ENCODE measurements around the gene POLN.
"Not testable (repeated sequence)": the region's sequence is repeated elsewhere in the genome, so short reads cannot be mapped to it uniquely, and the experiment has no call there.

The POLN gene

DNA sequence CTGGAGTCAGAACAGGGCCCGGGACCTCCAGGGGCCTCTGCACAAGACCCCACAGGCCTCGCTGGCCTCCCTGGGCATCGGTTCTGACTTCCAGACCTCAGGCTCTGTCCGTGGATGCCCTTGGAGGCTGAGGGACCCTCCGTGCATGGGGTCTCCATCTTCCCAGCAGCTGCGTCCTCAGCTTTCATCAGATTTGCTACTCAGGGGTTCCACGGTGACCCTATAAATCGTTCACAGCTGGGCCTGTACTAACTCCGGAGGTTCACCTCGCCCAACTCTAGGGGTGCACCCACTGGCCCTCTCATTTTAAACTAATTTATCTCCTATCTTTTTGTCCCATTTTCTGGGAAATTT is 33.1 kb upstream of the POLN start:
- not testable (repeated sequence) for FAIRE-seq

DNA sequence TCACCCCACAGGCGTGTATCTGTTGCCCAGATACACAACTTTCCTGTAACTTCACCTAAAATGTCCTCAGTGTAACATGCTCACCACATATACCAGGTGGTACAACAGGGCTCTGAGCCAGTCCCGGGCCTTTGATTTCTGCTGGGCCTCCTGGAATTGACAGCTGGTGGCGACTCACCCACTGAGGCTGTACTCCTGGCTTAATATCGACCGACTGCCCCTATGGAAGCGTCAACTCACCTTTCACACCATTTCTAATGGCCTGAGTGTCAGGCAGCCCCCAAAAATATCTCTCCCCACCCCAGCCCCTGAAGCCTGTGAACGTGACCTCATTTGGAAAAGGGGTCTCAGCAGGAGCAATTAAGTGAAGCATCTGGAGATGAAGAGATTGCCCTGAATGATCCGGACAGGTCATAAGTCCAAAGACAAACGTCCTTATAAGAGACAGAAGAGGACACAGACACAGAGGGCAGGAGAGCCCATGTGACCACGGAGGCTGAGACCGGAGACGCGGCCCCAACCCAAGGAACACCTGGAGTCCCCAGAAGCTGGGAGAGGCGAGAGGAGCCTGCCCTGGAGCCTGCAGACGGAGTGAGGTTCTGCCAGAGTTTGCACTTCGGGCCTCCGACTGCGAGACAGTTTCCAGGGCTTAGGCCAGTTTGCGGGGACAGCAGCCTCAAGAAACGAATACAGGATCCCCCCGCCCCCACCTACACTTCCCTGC is 32.6 kb upstream of the POLN start:
- no peak for FAIRE-seq

DNA sequence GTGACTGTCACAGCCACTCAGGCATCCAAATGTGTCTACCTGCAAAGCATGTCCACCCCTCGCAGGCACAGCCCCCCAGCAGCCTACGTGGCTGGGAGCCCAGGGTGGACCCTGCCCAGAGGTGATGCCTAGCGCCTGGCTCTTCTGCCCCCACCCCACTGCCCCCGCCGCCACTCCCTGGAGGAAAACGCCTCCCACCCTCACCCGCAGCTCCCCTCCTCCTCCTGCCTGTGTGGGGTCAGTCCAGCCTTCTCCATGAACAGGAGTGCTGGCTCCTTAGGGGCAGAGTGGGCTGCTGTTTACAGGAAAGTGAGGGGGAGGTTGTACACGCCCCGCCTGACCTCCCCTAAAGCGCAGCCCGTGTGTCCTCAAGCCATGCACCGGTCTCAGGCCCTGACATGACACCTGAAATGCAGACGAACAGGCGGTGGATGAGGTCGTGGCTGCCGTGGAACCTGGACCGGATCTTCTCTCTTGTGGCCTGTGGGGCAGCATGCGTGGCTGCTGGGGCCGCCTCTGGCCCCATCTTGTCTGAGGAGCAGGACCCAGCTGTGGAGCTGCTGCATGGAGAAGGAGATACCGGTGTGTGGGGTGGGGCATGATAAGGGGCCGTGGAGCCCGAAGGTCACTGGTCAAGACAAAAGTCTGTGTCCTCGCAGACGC is 31.9 kb upstream of the POLN start:
- FAIRE-seq: no peak

DNA sequence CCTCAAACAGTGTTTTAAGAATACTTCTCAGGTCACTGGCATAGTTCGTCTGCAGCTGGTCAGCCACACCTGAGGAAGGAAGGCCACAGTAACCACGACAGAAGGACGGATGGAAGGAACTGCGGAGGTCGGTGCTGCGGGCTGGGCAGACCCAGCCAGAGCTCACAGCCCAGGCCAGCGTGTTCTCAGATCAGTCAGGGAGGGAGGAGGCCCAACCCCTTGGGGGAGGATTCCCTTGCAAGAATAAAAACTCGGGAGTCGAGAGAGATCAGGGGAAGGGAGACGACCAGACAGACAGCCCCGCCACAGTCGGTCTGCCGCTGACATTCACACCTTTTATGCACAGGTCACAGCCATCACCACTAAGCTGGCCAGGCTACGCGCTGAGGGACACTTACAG is 31.3 kb upstream of the POLN start:
- no peak for FAIRE-seq

DNA sequence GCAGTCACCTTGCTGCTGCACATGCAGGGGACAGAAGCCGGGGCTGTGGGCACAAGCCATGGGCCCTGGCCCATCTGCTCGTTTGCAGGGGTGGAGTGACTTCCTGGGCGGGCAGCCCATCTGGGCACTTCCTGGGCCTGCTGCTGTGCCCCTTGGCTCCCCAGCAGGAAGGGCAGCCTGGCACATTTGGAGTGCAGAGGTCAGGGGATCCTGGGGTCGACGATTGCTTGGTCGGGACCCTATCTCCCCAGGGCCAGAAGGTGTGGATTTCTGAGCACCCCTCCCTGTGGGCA is 30.9 kb upstream of the POLN start:
- no peak for FAIRE-seq

DNA sequence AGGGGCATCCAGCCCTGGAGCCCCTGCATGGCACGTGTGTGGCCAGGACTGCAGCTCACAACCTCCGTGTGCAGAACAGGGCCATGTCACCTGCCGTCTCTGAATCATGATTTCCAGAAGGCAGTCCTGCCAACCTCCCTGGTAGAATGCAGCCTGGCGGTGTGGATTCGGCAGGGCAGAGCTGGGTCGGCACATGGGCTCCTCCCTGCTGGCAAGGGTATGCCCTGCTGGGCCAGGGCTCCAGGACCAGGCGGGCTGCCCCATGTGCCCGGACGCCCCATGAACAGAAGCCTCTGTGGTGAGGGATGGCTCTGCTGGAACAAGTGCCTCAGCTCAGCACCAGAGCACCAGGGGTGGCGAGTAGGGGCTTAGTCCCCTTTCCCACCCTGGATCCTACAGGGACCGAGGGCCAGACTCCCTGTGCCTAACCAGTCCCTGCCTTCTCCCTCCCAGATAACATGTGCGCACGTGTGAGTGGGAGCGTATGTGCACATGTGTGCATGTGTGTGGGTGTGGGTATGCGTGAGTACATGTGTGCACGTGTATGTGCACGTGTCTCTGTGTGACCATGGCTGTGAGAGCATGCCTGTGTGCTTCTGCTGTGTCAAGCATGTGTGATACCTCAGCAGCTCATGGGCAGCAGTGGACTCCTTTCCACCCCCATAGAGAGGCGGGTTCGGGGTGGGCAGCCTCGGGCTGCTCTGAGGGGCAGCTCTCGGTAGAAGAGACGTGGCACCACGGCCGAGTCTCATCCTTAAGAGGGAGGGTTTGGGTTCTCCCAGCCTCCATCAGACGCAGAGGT is 30.3 kb upstream of the POLN start:
- no peak for FAIRE-seq

DNA sequence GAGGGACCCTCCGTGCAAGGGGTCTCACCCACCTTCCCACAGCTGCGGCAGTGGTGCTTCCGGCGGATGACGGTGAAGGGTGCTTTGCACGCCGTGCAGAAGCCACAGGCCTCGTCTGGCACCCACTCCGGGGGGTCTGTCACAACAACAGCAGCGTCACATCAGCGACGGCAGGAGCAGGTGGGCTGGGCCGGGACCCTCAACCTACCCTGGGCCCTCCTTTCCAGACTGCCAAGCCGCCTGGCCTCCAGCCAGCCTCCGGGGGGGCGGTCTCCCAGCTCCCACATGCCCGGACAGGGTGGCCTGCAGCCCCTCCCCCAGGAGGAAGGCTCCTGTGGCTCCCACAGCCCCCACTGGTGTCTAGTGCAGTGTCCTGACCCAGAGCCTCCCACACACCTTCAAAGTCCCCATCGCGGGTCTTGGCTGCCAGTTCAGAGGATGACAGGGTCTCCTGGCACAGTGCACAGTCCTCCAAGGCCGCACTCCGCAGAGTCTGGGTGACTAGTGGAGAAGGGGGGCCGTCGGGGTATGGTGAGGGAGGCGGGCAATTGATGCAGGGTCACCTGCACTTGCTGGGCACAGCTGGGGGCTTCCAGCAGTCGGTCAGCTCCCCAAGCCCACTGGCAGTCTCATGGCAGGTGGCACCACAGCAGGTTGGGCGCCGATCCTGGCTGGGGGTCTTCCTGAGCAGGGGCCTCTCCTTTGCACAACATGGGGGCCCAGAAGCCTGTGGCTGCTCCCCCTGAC is 29.5 kb upstream of the POLN start:
- no peak for FAIRE-seq

DNA sequence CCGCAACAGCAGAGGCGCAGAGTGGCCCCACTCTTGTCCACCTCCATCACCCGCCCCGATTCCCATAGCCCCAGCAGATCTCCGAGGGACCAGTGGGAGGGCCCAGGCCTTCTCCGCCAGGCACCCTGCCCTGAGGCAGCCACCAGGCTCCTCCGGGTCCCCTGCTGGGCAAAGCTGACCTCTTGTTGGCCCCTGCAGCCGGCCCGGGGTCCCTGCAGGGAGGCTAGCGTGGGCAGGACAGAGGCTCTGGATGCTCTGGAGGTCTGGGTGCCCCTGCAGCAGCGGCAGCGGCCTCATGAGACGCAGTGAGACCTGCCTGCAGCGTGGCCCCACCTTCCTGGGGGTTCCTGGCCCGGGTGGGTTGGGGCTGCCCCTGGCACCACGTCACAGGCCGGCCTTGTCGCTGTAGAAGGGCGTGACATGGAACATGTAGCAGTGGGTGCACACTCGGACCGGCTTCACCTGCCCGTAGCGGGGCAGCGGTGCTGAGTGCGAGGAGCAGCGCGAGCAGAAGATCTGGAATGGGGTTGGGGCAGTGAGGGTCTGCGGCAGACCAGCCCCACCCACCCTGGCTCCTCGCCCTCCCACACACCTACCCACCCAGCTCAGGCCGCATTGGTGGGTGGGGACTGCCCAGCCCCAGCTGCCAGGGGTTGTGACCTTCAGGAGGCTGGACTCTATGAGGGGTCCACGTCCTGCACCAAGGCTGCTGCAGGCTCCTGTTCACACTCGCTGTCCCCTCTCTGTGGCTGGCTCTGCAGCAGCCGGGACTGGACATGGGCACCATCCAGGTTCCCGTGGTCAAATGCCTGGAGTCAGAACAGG is 28.6 kb upstream of the POLN start:
- FAIRE-seq: no peak

DNA sequence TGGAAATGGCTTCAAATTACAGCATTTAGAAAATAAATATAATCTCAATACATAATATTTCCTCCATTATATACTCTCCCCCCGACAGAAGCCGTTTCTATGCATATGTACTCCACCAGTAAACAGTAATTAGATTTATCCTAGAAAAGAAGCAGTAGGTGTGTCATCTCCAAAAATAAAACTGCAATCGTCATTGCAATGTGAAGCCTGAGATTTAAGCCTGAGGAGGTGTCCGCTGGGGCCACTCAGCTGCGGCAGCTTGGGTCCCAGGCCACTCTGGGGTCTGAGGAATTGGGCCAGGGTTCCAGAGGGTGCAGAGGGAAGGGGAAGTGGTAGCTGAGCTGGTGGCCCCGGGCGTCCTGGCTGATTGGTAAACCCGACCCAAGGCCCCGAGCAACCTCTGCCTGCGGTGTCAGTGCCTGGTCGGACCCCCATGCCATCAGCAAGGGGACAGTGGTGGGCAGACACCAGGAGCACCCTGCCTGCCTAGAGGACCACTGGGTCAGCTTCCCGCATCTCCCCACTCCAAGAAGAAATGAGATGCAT is 27.8 kb upstream of the POLN start:
- FAIRE-seq: no peak

DNA sequence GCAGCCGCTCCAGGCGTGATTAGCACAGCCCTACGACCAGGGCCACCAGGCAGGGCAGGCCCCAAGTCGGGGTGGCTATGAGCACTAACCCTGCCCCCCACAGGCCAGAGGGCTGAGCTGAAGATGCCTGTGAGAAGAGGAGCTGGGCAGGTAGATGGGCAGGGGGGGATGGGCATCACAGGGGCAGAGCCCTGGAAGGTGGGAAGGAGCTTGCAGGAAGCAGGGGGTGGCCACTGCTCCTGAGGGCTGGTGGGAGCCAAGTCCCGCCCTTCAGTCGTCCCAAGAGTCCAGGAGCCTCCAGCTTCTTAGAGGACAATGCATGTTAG is 27.2 kb upstream of the POLN start:
- no peak for FAIRE-seq

DNA sequence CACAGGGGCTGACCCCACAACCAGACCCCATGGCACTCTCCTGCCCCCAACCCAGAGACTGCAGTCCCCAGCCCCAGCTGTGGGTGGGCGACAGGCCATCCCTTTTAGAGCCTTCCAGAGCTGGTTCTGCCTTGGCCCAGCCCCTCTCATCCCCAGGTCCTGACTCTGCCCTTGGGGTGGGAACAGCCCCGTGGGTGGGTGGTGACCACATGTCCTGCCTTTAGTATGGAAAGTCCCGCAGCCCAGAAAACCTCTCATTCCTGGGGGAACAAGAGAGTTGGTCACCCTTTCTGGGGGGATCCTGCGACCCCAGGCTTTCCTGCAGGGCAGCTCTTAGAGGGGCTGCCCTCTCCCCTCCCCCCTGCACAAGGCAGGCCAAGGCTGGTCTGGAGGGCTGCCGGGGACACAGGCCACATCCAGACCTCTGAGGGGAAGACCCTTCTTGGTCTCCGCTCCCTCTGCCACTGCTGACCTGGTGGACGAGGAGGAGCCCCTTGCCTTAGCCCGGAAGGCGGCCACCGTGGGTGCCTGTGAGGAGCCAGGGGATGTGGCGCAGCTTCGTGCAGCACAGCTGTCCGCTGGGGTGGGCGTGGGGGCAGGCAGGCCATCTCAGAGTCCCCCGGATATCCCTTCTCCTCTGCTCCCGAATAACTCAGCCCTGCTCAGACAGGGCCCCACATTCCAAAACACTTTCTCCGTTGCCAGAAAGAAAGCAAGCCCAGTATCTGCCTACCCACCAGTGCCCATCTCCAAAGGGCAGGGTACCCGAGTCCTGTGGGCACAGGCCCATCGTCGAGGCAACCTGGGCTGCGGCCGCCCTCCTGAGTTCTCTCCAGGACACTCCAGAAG is 26.7 kb upstream of the POLN start:
- no peak for FAIRE-seq

DNA sequence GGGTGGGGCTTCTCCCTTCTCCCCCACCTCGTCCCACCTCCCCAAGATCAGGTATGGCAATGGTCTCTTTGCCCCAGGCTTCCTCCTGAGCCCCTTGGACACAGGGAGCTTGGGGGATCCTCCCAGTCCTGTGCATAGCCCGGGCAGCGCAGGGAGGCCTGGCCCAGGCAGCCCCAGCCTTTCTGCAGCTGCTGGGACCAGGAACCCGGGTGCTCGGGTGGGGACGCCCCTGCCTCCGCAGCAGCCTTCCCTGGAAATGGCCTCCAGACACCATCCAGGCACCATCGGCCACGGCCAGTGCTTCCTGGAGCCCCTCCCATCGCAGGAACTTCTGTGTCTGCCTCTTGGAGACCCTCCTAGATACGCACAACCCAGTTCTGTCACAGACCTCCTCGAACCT is 25.9 kb upstream of the POLN start:
- no peak for FAIRE-seq

DNA sequence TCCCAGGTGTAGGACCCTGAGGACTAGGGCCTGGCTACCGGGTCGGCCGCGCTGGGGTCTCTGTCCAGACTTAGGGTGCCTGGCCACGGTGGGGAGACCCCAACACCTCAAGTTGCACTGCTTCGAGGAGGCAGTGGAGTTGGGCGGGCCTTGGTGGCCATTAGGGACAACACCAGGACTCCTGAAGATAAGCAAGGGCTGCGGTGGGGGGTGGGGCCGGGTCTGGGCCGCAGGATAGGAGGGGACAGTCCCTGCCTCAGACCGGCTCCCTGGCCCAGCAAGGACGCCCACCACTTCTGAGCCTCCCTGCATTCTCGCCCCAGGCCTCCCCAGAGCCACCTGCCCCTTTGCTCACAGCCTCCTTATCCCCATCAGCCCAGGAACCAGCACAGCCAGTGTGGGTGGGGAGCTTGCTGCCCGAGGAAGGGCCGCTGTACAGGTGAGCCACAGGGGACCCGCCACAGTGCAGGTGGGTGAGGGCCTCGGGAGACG is 25.4 kb upstream of the POLN start:
- FAIRE-seq: no peak

DNA sequence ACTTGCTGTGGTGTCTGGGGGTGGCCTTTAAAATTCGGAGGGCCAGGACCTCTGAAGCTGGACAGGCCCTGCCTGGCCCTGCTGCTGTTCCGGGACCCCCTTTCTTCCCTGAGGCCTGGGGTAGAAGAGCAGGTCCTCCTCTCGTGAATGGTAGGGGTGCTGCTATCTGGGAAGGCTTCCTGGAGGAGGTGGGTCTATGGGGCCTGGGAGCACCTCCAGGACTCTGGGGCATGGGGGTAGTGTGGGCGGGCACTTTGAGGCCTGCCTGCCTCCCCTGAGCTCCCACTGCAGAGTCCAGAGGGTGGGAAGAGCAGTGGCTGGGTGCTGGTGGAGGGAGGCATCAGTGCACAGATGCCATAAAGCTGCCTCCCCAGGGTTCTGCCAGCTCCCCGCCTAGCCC is 24.9 kb upstream of the POLN start:
- no peak for FAIRE-seq

DNA sequence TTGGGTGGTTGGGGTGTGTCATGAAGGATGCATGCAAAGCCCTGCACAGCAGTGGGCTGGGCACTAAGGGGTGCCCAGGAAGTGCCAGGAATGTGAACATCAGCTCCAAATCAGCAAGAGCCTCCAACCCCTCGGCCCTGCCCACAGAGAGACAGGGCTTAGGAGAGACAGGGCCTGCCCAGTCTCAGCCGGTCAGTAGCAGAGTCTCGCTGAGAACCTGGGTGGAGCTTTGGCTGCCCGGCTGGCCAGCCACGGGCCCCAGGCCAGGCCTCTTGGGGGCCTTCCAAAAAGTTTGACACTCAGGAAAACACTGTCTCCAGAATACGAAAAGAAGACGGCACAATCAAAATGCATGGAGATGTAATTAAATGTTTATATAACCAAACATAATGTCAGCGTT is 24.3 kb upstream of the POLN start:
- FAIRE-seq: no peak

DNA sequence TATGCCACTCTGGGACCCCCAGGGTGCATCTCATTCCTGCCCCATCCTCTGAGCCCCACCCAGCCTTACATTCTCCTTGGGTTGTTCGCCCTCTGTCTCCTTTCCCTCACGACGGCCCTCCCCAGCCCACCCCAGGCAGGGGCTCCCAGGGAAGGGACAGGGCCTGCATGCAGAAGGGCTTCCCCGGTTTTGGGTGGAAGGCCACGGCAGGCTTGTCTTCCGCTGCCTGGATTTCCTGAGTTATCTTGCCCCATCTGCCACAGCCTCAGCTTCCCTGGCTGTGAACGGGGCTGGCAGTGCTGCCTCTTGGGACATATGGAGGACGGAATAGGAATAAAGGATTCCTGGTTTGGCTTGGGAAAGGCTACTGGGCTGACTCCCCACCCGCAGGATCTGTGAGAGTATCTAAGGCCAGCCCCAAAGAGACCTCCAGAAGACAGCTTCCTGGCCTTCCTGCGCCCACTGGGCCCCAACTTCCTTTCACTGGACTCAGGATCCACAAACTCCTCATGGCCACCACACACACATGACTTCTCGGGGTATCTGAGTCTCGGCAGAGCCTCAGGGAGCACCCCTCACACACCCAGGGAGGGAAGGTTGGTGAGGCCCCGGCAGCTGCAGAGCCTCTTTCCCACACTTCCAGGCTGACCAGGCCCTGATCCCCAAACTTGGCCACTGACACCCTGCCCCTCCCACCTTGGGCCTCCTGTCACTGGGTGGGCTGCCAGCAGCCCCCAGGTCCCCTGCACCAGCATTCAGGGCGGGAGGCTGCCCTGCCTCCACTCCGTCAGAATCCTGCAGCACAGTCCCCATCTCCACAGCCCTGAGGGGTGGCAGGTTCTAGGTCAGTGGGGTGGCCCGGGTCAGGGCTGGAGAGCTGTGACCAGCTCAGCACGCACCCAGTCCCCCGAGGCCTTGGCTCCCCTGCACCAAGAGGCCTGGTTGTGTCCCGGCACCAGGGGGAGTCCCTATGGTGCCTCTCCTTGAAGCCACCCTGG is 23.5 kb upstream of the POLN start:
- no peak for FAIRE-seq

DNA sequence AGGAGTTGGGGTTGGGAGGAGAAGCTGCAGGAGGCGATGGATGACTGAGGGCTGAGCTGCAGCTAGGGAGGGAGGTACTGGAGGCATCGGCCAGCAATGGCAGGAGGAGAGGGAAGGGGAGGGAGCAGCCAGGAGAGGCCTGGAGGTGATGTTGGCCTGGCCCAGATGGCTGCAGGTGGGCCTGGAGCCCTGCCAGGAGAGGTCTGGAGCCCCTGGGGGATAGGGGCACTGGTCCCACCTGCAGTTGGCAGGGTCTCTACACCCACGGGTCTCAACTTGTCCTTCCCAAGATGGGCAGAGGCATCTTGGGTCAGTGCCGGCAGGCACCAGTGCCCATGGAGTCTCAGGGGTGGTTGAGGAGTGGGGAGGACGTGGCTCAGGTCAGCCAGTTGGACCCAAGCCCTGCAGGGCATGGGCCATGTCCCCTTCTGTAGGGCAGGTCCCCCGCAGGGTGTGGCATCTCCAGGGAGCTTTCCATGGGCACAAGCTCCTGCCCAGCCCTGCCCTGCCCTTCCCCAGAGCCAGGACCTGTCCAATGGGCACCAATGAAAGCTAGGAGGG is 22.6 kb upstream of the POLN start:
- FAIRE-seq: no peak

DNA sequence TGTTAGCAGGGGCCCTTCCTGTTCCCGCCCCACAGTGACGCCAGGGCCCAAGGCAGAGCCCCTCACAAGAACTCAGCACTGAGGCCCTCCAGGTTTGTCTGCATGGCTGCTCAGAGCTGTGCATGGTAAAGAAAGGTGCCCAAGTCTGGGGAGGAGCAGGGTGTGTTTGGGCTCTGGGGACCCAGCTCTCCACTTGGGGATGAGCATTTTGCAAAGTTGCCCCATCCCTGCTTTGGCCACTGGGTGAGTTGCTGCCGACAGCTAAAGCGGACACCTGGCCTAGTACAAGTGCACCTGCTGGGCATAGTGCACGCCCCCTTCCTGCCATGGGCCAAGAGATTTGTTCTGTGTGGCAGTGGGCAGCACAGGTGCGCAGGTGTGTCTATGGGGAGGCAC is 22.0 kb upstream of the POLN start:
- no peak for FAIRE-seq

DNA sequence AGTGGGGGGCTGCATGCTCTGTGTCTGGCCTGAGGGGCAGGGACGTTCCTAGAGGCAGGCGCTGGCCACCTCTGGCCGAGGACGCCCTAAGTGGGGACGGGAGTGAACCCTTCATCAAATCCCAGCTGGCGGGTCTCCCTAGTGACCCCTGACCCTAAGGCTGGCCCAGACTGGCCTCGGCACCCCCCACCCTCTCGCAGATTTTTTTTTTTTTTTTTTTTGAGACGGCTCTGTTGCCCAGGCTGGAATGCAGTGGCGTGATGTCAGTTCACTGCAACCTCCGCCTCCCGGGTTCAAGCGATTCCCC is 21.0 kb upstream of the POLN start:
- FAIRE-seq: no peak

Data from endometrium (tissue), 2 donors.